ENCODE measurements around the gene STRBP.

DNA sequence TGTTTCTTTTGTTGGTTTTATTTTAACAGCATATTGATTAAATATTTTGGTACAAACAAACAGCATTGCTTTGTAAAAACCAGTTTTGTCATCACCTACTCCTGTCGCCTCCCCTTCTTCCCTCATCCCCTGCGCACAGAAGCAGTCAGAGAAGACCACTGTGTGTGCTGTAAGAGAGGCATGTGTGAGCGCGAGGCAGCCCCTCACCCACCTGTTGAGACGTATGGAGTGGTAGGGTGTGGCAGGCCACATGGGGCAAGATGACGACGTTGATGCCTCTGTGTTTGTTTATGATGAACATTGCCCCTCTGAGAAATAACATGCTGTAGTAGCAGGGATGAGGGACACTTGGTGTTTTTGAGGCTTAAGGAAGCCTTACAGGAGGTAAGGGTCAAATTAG lies 163.6 kb downstream of the STRBP start:
- TF ChIP-seq, protein P1, sequence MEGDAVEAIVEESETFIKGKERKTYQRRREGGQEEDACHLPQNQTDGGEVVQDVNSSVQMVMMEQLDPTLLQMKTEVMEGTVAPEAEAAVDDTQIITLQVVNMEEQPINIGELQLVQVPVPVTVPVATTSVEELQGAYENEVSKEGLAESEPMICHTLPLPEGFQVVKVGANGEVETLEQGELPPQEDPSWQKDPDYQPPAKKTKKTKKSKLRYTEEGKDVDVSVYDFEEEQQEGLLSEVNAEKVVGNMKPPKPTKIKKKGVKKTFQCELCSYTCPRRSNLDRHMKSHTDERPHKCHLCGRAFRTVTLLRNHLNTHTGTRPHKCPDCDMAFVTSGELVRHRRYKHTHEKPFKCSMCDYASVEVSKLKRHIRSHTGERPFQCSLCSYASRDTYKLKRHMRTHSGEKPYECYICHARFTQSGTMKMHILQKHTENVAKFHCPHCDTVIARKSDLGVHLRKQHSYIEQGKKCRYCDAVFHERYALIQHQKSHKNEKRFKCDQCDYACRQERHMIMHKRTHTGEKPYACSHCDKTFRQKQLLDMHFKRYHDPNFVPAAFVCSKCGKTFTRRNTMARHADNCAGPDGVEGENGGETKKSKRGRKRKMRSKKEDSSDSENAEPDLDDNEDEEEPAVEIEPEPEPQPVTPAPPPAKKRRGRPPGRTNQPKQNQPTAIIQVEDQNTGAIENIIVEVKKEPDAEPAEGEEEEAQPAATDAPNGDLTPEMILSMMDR (IDR thresholded peaks at IDR 0.05): no peak
- TF ChIP-seq EP300 (IDR thresholded peaks at IDR 0.05): no peak

Measured in suprapubic skin (tissue), 3 donors.